HepG2 (cell line): ENCODE data around the gene KATNB1. TPM values are rescaled to one million over a fixed set of nuclear protein-coding genes. Genes with fewer than 3 reads are reported as not detected.

Source experiments
- ATAC-seq: fragments of 200-7000 bp; cut with Tn5 transposase; 3 replicates; pipeline ENCODE4 v1.9.1; 2020; ENCODE audit warnings: mild to moderate bottlenecking, moderate library complexity
- BruUV-seq: library from RNA; stranded (reverse); fragments of 400-500 nt; replicated peaks from 2 replicates; lab custom pipeline; 2021; lab: Mats Ljungman, UMichigan
- CTCF ChIA-PET: fragments of 300-600 bp; formaldehyde crosslinking; extraction: SDS; loops from one replicate; lab custom pipeline; 2021; ENCODE audit warnings: low total read pairs, inconsistent platforms, low intra/inter-chr PET ratio; lab: Yijun Ruan, JAX
- POLR2A ChIA-PET: fragments of 350-600 bp; sonication (Branson Sonifier 250); formaldehyde crosslinking; loops from one replicate; lab custom pipeline; 2020; ENCODE audit warnings: antibody characterized with exemption, inconsistent platforms; lab: Yijun Ruan, JAX
- DNase-seq: peaks from one replicate; pipeline ENCODE4 v3.0.0-alpha.2; 2015; ENCODE audit warnings: low spot score
- FAIRE-seq: peaks from 3 replicates; lab custom pipeline; 2011; peaks lifted over from hg19 to GRCh38; lab: Jason Lieb, UNC
- H2AFZ ChIP-seq: one replicate; pipeline ENCODE4 v1.6.1; 2011; ENCODE audit warnings: low read length, inconsistent platforms
- H3K27ac ChIP-seq: fragments of 300-600 bp; 3 replicates; pipeline ENCODE4 v1.8.0; 2011; ENCODE audit warnings: mixed run types, mild to moderate bottlenecking, mixed read lengths, low read length, inconsistent platforms; ENCODE audit not compliant: insufficient read depth; ENCODE audit errors: extremely low read length
- H3K27me3 ChIP-seq, 2 experiments: fragments of 200-600 bp in 1 of 2; 2 replicates in 1 of 2; 3 replicates in 1 of 2; pipeline versions ENCODE4 v1.6.0 to v1.8.0; 2011; ENCODE audit warnings: low read length in 2 of 2, mild to moderate bottlenecking in 2 of 2, moderate library complexity in 2 of 2, inconsistent platforms in 1 of 2; ENCODE audit not compliant: insufficient read depth in 2 of 2, control insufficient read depth in 1 of 2
- H3K36me3 ChIP-seq, 2 experiments: fragments of 200-600 bp in 1 of 2; replicated peaks in 1 of 2; 2 replicates in 1 of 2; 3 replicates in 1 of 2; pipeline versions ENCODE4 v1.5.1 to v1.8.0; 2011; ENCODE audit warnings: low read length in 2 of 2, inconsistent platforms in 1 of 2; ENCODE audit not compliant: insufficient read depth in 2 of 2, control insufficient read depth in 1 of 2
- H3K4me1 ChIP-seq: 2 replicates; pipeline ENCODE4 v1.5.1; 2012; ENCODE audit warnings: low read length, inconsistent platforms; ENCODE audit not compliant: insufficient read depth
- H3K4me2 ChIP-seq: 2 replicates; pipeline ENCODE4 v1.6.0; 2011; ENCODE audit warnings: low read depth, low read length, inconsistent platforms
- H3K4me3 ChIP-seq, 3 experiments: fragments of 200-600 bp in 1 of 3; sonication (generic), shearing (Covaris generic) in 1 of 3; replicated peaks in 1 of 3; 2 replicates each; pipeline ENCODE4 v1.5.1; 2011 to 2016; ENCODE audit warnings: low read length in 3 of 3, inconsistent platforms in 2 of 3, low read depth in 2 of 3, mild to moderate bottlenecking in 2 of 3, control low read depth in 1 of 3, mixed read lengths in 1 of 3; ENCODE audit not compliant: insufficient read depth in 1 of 3
- H3K79me2 ChIP-seq: one replicate; pipeline ENCODE4 v1.6.1; 2011; ENCODE audit warnings: low read length, inconsistent platforms; ENCODE audit not compliant: insufficient read depth
- H3K9ac ChIP-seq: 2 replicates; pipeline ENCODE4 v1.6.0; 2011; ENCODE audit warnings: mild to moderate bottlenecking, low read depth, low read length, inconsistent platforms; ENCODE audit not compliant: insufficient read depth
- H3K9me3 ChIP-seq: 2 replicates; pipeline ENCODE4 v1.5.1; 2012; ENCODE audit warnings: mild to moderate bottlenecking, low read length
- H4K20me1 ChIP-seq: 2 replicates; pipeline ENCODE4 v1.6.0; 2011; ENCODE audit warnings: inconsistent platforms, mild to moderate bottlenecking, low read length, moderate library complexity; ENCODE audit not compliant: insufficient read depth
- ARID5B ChIP-seq: IDR thresholded peaks from 2 replicates; pipeline ENCODE4 v1.4.0; 2020; ENCODE audit warnings: mild to moderate bottlenecking, missing genetic modification reagents
- HNRNPL ChIP-seq: fragments of 200-400 bp; formaldehyde crosslinking; IDR thresholded peaks from 2 replicates; pipeline ENCODE4 v1.6.1; 2017; ENCODE audit warnings: mild to moderate bottlenecking, low read depth, low read length
- ISL2 ChIP-seq: sonication (generic); formaldehyde crosslinking; IDR thresholded peaks from 2 replicates; pipeline ENCODE4 v1.5.0; 2020; ENCODE audit warnings: missing genetic modification reagents
- MTERF4 ChIP-seq: sonication (generic); formaldehyde crosslinking; IDR thresholded peaks from 2 replicates; pipeline ENCODE4 v1.8.0; 2023; ENCODE audit warnings: mild to moderate bottlenecking, missing genetic modification reagents
- RAD51 ChIP-seq: fragments of 450-650 bp; IDR thresholded peaks from 2 replicates; pipeline ENCODE4 v1.6.1; 2016; ENCODE audit warnings: borderline replicate concordance
- SMARCE1 ChIP-seq: fragments of 450-650 bp; IDR thresholded peaks from 2 replicates; pipeline ENCODE4 v1.6.1; 2017; ENCODE audit warnings: borderline replicate concordance
- SSRP1 ChIP-seq: IDR thresholded peaks from 2 replicates; pipeline ENCODE4 v1.6.1; 2016; ENCODE audit warnings: control low read depth
- YEATS2 ChIP-seq: sonication (generic); formaldehyde crosslinking; IDR thresholded peaks from 2 replicates; pipeline ENCODE4 v1.4.0; 2020; ENCODE audit warnings: missing genetic modification reagents, borderline replicate concordance
- ZBTB4 ChIP-seq: sonication (generic); formaldehyde crosslinking; IDR thresholded peaks from 2 replicates; pipeline ENCODE4 v1.4.0; 2020; ENCODE audit warnings: missing genetic modification reagents, mild to moderate bottlenecking, borderline replicate concordance
- ZBTB7B ChIP-seq: sonication (generic); formaldehyde crosslinking; IDR thresholded peaks from 2 replicates; pipeline ENCODE4 v1.4.0; 2020; ENCODE audit warnings: missing genetic modification reagents
- ZNF333 ChIP-seq: sonication (generic); formaldehyde crosslinking; IDR thresholded peaks from 2 replicates; pipeline ENCODE4 v1.4.0; 2020; ENCODE audit warnings: mild to moderate bottlenecking, missing genetic modification reagents, borderline replicate concordance
- ZNF430 ChIP-seq: sonication (generic); formaldehyde crosslinking; IDR thresholded peaks from 2 replicates; pipeline ENCODE4 v1.9.0; 2021; ENCODE audit warnings: mild to moderate bottlenecking, missing genetic modification reagents
- ZNF468 ChIP-seq: sonication (generic); formaldehyde crosslinking; IDR thresholded peaks from 2 replicates; pipeline ENCODE4 v1.8.0; 2022; ENCODE audit warnings: mild to moderate bottlenecking, moderate library complexity, missing genetic modification reagents
- ZNF674 ChIP-seq: sonication (generic); formaldehyde crosslinking; IDR thresholded peaks from 2 replicates; pipeline ENCODE4 v1.5.0; 2020; ENCODE audit warnings: low read depth, mild to moderate bottlenecking, missing genetic modification reagents
- ZNF691 ChIP-seq: sonication (generic); formaldehyde crosslinking; IDR thresholded peaks from 2 replicates; pipeline ENCODE4 v1.4.0; 2020; ENCODE audit warnings: missing genetic modification reagents, low read depth, mild to moderate bottlenecking, borderline replicate concordance
- WGBS: methylation state at CpG from one replicate; pipeline ENCODE4 v1.1.6; 2017; ENCODE audit warnings: low lambda C conversion rate; 5-methylcytosine and 5-hydroxymethylcytosine counted together
- in situ Hi-C: cut with HindIII; loops from 2 replicates; pipeline ENCODE4 v1.10.0; 2017; ENCODE audit warnings: low pct_unique_long_range_greater_than_20kb; ENCODE audit not compliant: extremely low pct_ligation_motif_present
- intact Hi-C: fragments of 100-400 bp; cut with micrococcal nuclease; formaldehyde crosslinking; loops from one replicate; pipeline ENCODE4 v1.10.0; 2022; ENCODE audit not compliant: unreplicated experiment
- polyA plus RNA-seq, 8 experiments: library from polyadenylated mRNA; depleted of rRNA in 3 of 8; stranded (reverse) in 7 of 8; unstranded in 1 of 8; fragments of >200 nt; fragmentation: Illumina TruSeq in 4 of 8; extraction: Trizol in 4 of 8; gene quantifications; 2 replicates each; pipeline versions ENCODE4 v1.2.1 to v1.2.3, GENCODE V29; 2011 to 2016; ENCODE audit warnings: low read depth in 4 of 8, missing spikeins in 1 of 8, mixed read lengths in 1 of 8; ENCODE audit not compliant: insufficient read depth in 1 of 8
- total RNA-seq, 5 experiments: library from RNA; depleted of rRNA; stranded (reverse); fragments of >200 nt; fragmentation: Illumina TruSeq; extraction: Trizol; gene quantifications; 2 replicates each; pipeline ENCODE4 v1.2.3, GENCODE V29; 2016; ENCODE audit warnings: low read depth in 1 of 5

Gene KATNB1
- total and polyA plus RNA-seq, 2 of the 13 experiments (the other 11 are each of a cell fraction or from before 2014, with no cell fraction given) = 31.5 to 43.5 TPM

GRCh38 chr16:57708168-57708567, 27.4 kb upstream of the KATNB1 start:
- ATAC-seq (no peak), DNase-seq (no peak), FAIRE-seq (no peak)
- Histone ChIP-seq H3K27me3 (no peaks in the 10 kb centered on the region), H3K36me3 (no peaks in the 10 kb centered on the region), H2AFZ (no peak overlapping the region), H3K9ac (no peak overlapping the region), H3K9me3 (no peaks in the 10 kb centered on the region), H3K27ac (no peak overlapping the region), H4K20me1 (no peaks in the 10 kb centered on the region), H3K4me3 (no peak overlapping the region), H3K4me1 (peaks cover 57% of the 10 kb centered on the region), H3K4me2 (no peak overlapping the region), H3K79me2 (no peaks in the 10 kb centered on the region)
- in situ Hi-C loops = no loop called here
- 96% methylated on average over 3 of the region's 3 CpGs for WGBS
- intact Hi-C loops = no loop called here
- ChIA-PET POLR2A (no interaction called here), CTCF (interaction anchor here (1.9 kb wide), 1 partner anchor 59 kb away, joined by 5 read pairs; no protein-coding TSS in a partner anchor)
- BruUV-seq = no TSS peak
- no peak for TF ChIP-seq ZNF674 (CRISPR knock-in tag)
- no peak for TF ChIP-seq MTERF4
- TF ChIP-seq HNRNPL = no peak
- TF ChIP-seq ISL2 (CRISPR knock-in tag) = no peak
- TF ChIP-seq SMARCE1 = no peak
- no peak for TF ChIP-seq ZNF468 (CRISPR knock-in tag)
- no peak for TF ChIP-seq ZNF430 (CRISPR knock-in tag)
- no peak for TF ChIP-seq ZBTB4 (CRISPR knock-in tag)
- TF ChIP-seq ZBTB7B (CRISPR knock-in tag) = no peak
- no peak for TF ChIP-seq ZNF691
- no peak for TF ChIP-seq SSRP1 (CRISPR knock-in tag)
- no peak for TF ChIP-seq YEATS2 (CRISPR knock-in tag)
- TF ChIP-seq ARID5B (CRISPR knock-in tag) = no peak
- no peak for TF ChIP-seq ZNF333 (CRISPR knock-in tag)
- TF ChIP-seq RAD51 = no peak
